Activated T-helper 17 cell treated with anti-CD3 and anti-CD28 coated beads, Interleukin-2, amount 50 U/mL, for 72 hours (primary cell): Measurements from ENCODE around the gene SYNM. TPM values are rescaled to one million over a fixed set of nuclear protein-coding genes. Genes with fewer than 3 reads are reported as not detected.

Experiments
- ATAC-seq: fragments of 150-1000 bp; cut with Tn5 transposase; replicated peaks from 2 replicates; pipeline ENCODE4 v1.10.0; 2021; ENCODE audit warnings: mild to moderate bottlenecking, moderate library complexity
- H3K27ac Mint-ChIP-seq: one replicate; pipeline ENCODE4 v1.8.0; 2022; ENCODE audit warnings: mixed read lengths
- H3K27me3 Mint-ChIP-seq: one replicate; pipeline ENCODE4 v1.8.0; 2022; ENCODE audit warnings: mixed read lengths
- H3K36me3 Mint-ChIP-seq: one replicate; pipeline ENCODE4 v1.8.0; 2022; ENCODE audit warnings: low read depth, mild to moderate bottlenecking, mixed read lengths
- H3K4me1 Mint-ChIP-seq: one replicate; pipeline ENCODE4 v1.8.0; 2022; ENCODE audit warnings: mixed read lengths
- H3K4me3 Mint-ChIP-seq: one replicate; pipeline ENCODE4 v1.8.0; 2022; ENCODE audit warnings: mild to moderate bottlenecking, mixed read lengths
- H3K9me3 Mint-ChIP-seq: one replicate; pipeline ENCODE4 v1.8.0; 2022; ENCODE audit warnings: mixed read lengths
- total RNA-seq, 2 donors: library from RNA; stranded (reverse); gene quantifications; one replicate each; pipeline ENCODE4 v1.2.3, GENCODE V29; 2022

The SYNM gene
- total RNA-seq, 2 donors from 2014 or later: 0.43 to 0.58 TPM

DNA sequence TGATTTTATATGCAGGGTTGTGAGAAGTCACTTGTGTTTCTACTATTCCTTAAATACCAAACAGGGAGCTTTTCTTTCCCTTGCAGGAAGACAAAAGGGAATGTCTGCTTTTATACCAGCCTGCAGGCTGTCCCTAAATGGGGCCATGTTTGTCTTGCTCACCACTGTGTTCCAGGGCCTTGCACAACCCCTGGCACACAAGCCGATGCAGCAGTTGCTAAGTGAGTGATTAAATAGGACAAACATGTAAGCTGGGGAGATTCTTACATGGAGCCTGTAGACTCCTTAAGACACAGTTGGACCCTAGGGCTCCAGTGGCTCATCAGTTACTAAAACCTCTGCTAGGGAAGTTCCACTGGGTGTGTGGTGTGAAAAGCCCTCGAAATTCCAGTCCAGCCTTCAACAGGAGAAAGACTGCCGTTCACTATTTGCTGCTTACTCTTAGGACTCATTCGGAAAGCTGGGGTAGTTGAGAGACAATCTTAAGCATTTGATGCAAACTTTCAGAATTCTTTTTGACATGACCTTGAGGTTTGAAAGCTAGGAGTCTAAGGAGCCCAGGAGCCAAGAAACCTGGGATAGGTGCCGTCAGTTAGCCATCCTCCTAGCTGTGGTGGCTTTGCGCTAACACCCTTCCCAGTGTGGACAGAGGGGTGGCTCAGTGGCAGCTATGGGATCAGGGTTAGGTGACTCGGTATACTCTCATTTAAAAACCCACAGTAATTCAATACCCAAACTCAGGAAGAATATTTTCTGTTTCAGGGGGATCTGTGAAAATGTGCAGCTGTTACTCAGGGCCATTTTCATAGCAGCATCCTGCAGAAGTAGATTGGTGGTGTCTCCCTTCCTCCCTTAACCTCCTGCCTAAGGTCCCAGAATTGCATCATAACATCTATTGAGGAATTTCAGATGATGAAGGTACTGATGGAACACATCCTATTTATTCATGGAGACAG, 39.1 kb downstream of the SYNM start:
- Mint-ChIP-seq H3K4me3 (no peak overlapping the region), H3K36me3 (no peaks in the 10 kb centered on the region)
- ATAC-seq: no peak

DNA sequence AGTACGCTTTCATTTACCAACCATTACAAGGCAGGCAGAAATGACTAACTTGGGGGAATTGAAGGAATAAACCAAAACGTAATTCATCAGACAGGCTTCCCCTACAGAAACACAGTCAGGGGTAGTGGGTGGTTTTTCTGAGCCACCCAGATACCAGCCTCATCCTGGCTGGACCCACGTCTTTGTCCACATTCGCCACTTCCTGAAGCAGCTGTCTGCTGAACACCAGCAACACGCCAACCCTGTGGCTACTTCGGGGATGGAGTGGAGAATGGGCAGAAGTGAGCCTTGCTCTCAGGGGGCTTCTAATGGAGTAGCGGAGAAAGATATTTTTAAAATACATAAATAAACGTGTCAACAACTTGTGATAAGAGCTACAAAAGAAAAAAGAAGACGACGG, 40.1 kb downstream of the SYNM start:
- no peak overlapping the region for H3K27ac Mint-ChIP-seq
- no peaks in the 10 kb centered on the region for H3K27me3 Mint-ChIP-seq
- H3K9me3 Mint-ChIP-seq: no peaks in the 10 kb centered on the region
- H3K4me3 Mint-ChIP-seq: no peak overlapping the region
- ATAC-seq: no peak
- no peaks in the 10 kb centered on the region for H3K4me1 Mint-ChIP-seq
- no peaks in the 10 kb centered on the region for H3K36me3 Mint-ChIP-seq

More for the DNA sequence above, 39.1 kb downstream of the SYNM start:
- Mint-ChIP-seq H3K9me3 (no peaks in the 10 kb centered on the region), H3K27me3 (no peaks in the 10 kb centered on the region), H3K27ac (no peak overlapping the region), H3K4me1 (no peaks in the 10 kb centered on the region)

DNA sequence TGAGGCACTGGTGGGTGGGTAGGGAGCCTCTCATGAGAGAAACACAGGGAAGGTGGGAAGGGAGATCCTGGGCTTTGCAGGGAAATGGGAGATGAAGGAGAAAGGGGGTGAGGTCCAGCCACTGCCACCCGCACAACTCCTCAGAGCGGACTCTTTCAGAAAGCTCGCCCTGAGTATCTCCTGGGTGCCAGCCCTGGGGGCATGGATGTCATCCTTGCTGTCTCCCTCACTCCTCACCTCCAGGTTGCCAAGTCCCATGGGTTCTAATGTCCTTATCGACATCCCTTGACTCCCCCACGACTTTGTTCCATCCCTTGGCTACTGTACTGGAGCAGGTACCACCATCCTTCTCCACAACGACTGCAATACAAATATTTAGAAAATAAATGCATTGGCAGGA, 40.9 kb downstream of the SYNM start:
- ATAC-seq: no peak
- no peak overlapping the region for H3K4me3 Mint-ChIP-seq

DNA sequence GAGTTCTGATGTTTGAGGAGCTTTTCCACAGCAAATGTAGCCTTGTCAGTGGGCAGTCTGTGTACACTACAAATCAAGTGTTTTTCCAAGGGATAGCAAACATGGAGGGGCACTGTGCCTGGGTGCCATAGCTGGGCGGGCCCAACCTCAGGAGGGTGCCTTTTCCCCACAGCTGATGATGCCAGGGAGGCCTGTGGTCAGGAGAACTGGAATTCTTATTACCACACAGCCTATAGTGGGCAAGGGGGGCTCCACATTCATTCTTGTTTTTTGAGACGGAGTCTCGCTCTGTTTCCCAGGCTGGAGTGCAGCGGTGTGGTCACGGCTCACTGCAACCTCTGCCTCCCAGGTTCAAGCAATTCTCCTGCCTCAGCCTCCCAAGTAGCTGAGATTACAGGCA, 41.8 kb downstream of the SYNM start:
- H3K4me1 Mint-ChIP-seq: no peaks in the 10 kb centered on the region
- H3K27me3 Mint-ChIP-seq: no peaks in the 10 kb centered on the region
- ATAC-seq: no peak
- H3K36me3 Mint-ChIP-seq: no peaks in the 10 kb centered on the region
- no peak overlapping the region for H3K27ac Mint-ChIP-seq
- no peak overlapping the region for H3K4me3 Mint-ChIP-seq
- H3K9me3 Mint-ChIP-seq: no peaks in the 10 kb centered on the region

More for the DNA sequence above, 40.9 kb downstream of the SYNM start:
- Mint-ChIP-seq H3K4me1 (no peaks in the 10 kb centered on the region), H3K27me3 (no peaks in the 10 kb centered on the region), H3K27ac (no peak overlapping the region), H3K9me3 (no peaks in the 10 kb centered on the region), H3K36me3 (no peaks in the 10 kb centered on the region)

DNA sequence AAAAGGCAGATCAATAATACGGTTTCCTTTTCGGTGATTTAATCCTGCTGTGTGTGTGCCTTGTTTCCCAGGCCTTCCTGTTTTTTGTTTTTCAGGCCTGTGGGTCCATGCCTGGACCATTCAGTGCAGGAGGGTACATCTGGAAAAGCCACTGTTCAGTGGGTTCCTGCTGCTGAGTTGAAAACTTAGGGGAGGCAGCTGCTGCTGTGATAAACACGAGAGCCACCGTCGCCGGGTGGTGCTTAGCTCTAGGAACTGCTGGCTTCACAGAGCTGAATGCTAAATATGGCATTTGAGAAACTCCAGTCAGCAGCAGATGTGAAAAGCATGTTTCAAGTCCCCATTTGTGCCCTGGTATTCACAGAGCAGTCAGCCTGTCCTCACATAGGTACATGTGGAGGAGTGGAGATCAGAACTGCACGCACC, 44.0 kb downstream of the SYNM start:
- no peaks in the 10 kb centered on the region for H3K27me3 Mint-ChIP-seq
- no peaks in the 10 kb centered on the region for H3K36me3 Mint-ChIP-seq
- H3K27ac Mint-ChIP-seq: no peak overlapping the region
- no peak overlapping the region for H3K4me3 Mint-ChIP-seq
- no peaks in the 10 kb centered on the region for H3K4me1 Mint-ChIP-seq
- ATAC-seq: no peak
- no peaks in the 10 kb centered on the region for H3K9me3 Mint-ChIP-seq

DNA sequence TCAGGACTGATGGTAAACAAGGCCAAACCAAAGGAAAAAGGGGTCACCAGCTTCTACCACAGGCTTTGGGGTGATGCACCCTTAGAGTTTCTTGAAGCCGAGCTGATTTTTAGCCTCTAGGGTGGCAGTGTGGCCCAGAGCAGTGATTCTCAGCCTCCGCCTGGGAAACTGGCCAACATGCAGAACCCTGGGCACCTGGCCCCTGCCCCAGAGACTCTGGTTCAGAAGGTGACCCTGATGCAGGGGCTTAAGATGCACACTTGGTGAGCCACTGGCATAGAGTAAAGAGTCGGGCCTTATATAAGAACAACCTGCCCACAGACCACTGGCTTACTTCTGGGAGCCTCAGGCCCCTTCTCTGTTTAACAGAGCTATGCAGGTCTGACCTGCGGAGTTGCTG, 44.5 kb downstream of the SYNM start:
- no peak overlapping the region for H3K27ac Mint-ChIP-seq
- no peaks in the 10 kb centered on the region for H3K27me3 Mint-ChIP-seq
- H3K4me3 Mint-ChIP-seq: no peak overlapping the region
- no peaks in the 10 kb centered on the region for H3K9me3 Mint-ChIP-seq
- no peaks in the 10 kb centered on the region for H3K4me1 Mint-ChIP-seq
- H3K36me3 Mint-ChIP-seq: no peaks in the 10 kb centered on the region
- ATAC-seq: no peak

DNA sequence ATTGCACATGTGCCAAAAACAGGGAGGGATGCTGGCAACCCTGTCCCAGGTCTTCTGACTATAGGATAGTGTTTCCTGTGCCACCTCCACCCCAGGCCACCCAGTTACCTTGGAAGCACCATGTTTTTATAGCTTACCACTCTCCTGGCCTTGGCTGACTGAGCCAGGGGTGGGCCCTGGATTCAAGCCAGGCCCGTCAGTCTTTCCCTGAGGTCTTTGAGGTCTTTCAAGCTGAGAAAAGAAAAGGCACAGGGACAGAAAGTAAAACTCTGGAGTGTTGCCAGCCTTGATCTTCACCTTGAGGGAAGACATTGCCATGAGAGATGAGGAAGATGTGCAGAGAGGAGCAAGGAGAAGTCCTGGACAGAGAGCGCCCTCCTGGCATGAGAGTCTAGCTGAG, 46.3 kb downstream of the SYNM start:
- Mint-ChIP-seq H3K36me3 (no peaks in the 10 kb centered on the region), H3K9me3 (no peaks in the 10 kb centered on the region), H3K27me3 (no peaks in the 10 kb centered on the region), H3K27ac (no peak overlapping the region), H3K4me3 (no peak overlapping the region), H3K4me1 (no peaks in the 10 kb centered on the region)
- no peak for ATAC-seq

DNA sequence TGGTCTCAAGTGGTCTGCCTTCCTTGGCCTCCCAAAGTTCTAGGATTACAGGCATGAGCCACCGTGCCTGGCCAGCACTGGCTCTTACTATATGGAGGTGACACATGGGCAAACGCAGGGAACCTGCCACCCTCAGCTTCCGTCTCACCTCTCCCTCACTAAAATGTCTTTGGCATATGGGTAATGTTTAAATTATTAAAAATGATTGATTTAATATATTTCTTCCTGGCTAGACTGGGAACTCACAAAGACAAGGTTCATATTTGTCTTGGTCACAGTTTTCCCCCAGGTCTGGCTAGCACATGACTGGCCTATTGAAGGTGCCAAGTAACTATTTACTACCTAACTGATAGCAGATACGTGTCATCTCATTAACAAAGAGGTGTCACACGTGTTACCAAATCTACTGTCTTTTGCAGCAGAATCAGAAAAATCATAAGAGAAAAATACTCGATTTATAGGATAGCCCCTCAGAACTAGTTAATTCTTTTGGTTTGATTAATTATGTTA, 48.2 kb downstream of the SYNM start:
- Mint-ChIP-seq H3K9me3 (no peaks in the 10 kb centered on the region), H3K27ac (no peak overlapping the region), H3K36me3 (no peaks in the 10 kb centered on the region), H3K27me3 (no peaks in the 10 kb centered on the region), H3K4me3 (no peak overlapping the region), H3K4me1 (no peaks in the 10 kb centered on the region)
- ATAC-seq: no peak

DNA sequence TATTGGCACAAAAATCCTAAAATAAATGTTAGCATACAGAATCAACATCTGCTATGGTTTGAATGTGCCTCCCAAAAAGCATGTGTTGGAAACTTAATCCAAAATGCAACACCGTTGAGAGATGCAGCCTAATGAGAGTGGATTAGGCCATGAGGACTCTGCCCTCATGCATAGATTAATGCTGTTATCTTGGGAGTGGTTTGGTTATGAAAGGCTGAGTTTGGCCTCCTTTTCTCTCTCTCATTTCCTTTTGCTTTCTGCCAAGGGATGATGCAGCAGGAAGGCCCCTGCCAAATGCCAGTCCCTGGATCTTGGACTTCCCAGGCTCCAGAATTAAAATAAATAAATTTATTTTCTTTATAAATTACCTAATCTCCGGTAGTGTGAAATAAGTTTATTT, 49.4 kb downstream of the SYNM start:
- Mint-ChIP-seq H3K9me3 (no peaks in the 10 kb centered on the region), H3K36me3 (no peaks in the 10 kb centered on the region), H3K27me3 (no peaks in the 10 kb centered on the region), H3K4me1 (no peaks in the 10 kb centered on the region), H3K4me3 (no peak overlapping the region), H3K27ac (no peak overlapping the region)
- ATAC-seq: no peak

DNA sequence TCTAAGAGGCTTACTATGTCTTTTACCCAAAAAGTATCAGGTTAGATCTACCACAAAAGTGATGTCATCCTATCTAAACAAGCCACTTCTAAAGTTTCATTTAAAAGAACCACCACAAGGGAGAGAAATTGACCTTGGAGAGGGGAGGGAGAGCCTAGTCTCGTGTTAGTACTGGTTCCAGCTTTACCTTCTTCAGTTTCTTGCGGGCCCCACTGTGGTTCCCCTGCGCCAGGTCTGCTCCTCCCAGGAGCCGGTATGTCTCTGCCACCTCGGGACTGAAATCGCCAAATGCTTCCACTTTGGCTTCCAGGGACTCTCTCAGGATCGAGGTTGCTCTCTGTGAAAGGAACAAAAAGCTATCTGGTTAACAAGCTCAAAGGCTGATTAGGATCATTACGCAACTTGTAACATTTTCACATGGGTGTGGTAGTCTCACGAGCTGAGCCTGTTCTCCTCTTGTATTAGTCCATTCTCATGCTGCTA, 51.1 kb downstream of the SYNM start:
- no peak for ATAC-seq
- H3K27ac Mint-ChIP-seq: no peak overlapping the region
- no peak overlapping the region for H3K4me3 Mint-ChIP-seq
- no peaks in the 10 kb centered on the region for H3K4me1 Mint-ChIP-seq
- no peaks in the 10 kb centered on the region for H3K27me3 Mint-ChIP-seq
- H3K9me3 Mint-ChIP-seq: no peaks in the 10 kb centered on the region
- no peaks in the 10 kb centered on the region for H3K36me3 Mint-ChIP-seq

DNA sequence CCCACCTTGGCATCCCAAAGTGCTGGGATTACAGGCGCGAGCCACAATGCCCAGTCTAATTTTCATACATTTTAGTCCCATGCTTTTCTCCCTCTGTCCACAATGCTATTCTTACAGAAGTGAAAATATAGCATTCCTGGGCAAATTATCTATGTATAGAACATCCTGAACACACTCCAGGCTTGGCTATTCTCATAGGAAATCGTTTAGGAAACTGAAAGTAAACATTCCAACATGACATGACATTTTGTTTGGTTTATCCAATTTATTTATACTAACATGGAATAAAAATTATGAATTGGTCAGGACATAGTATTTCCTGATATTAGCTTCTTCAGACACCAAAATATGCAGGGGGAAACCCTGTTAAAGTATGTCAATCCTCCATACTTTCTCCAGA, 52.6 kb downstream of the SYNM start:
- H3K4me1 Mint-ChIP-seq: no peaks in the 10 kb centered on the region
- no peak for ATAC-seq
- H3K36me3 Mint-ChIP-seq: no peaks in the 10 kb centered on the region
- no peak overlapping the region for H3K27ac Mint-ChIP-seq
- H3K27me3 Mint-ChIP-seq: no peaks in the 10 kb centered on the region
- H3K4me3 Mint-ChIP-seq: no peak overlapping the region
- H3K9me3 Mint-ChIP-seq: no peaks in the 10 kb centered on the region

DNA sequence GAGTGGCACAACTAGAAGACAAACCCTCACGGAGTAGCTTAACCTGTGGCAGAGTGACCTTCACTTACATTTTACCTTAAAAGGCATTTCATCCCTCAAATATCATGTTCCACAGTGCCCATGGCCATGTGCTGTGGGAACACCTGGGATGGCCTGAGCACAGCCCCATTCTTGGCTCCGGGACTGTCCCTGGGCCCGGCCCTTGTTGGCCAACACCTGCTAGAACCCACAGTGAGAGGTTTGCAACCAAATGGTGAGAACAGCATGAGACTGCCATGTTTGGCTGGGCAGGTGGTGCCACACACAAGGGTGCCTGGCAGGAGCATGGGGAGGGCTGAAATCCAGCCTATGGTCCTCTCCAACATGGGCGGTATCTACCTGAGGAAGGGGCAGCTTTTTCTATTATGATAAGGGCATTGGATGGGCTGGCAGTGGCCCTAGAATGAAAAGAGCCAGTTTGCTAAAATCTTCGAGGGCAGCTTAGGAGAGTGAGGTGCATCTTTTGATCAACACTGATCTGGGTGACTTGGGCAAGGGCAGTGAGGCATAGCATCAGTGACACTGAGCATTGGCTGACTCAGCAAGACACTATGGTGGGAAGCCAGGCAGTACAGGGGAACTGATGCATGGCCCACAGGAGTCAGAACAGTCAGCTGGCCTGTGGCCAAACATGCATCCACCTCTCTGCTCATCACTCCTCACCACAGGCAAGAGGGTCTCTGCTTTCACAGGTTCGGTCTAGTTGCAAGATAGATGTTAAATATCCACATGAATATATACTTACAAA, 53.9 kb downstream of the SYNM start:
- H3K27ac Mint-ChIP-seq: no peak overlapping the region
- H3K27me3 Mint-ChIP-seq: no peaks in the 10 kb centered on the region
- H3K4me3 Mint-ChIP-seq: no peak overlapping the region

DNA sequence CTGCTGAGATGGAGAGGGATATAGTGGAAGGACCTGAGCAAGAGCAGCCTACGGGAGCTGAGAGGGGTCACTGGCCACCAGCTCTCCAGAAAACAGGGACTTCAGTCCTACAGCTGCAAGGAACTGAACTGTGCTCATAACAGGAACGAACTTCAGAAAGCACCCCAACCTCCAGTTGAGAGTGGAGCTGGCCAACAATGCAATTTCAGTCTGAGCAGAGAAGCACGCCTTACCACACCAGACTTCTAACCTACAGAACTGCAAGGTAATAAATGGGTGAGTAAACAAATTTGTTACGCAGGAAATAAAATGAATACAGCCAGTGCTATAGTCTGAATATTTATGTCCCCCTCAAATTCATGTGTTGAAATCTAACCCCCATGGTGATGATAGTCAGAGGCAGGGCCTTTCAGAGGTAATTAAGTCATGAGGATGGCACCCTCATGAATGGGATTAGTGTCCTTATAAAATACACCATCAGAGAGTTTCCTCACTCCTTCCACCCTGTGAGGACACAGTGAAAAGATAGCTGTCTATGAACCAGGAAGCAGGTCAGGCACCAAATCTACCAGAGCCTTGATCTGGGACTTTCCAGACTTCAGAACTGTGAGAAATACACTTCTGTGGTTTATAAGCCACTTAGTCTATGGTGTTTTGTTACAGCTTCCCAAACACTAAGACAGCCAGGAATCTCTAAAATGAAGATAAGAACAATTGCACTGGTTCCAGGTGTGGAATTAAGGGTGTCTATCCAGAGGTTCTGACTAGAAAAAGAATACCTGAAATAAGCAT, 58.6 kb downstream of the SYNM start:
- Mint-ChIP-seq H3K4me1 (no peaks in the 10 kb centered on the region), H3K27ac (no peak overlapping the region), H3K27me3 (no peaks in the 10 kb centered on the region), H3K36me3 (no peaks in the 10 kb centered on the region), H3K9me3 (no peaks in the 10 kb centered on the region), H3K4me3 (no peak overlapping the region)
- no peak for ATAC-seq

More for the DNA sequence above, 53.9 kb downstream of the SYNM start:
- Mint-ChIP-seq H3K36me3 (no peaks in the 10 kb centered on the region), H3K9me3 (no peaks in the 10 kb centered on the region), H3K4me1 (no peaks in the 10 kb centered on the region)
- ATAC-seq: no peak

DNA sequence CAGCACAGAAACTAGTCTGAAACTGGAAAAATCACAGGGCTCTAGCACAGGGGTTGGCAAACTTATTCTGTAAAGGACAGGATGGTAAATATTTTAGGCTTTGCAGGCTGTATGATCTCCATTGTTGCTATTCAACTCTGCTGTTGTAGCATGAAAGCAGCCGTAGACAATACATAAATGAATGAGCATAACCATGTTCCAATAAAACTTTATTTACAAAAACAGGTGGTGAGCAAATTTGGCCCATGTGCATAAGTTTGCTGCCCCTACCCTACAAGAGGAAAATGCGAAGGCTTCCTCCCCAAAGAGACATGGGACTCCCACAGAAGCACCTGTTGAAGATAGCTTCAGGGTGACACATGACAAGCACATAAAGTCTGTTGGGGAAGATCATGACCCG, 59.2 kb downstream of the SYNM start:
- Mint-ChIP-seq H3K9me3 (no peaks in the 10 kb centered on the region), H3K27me3 (no peaks in the 10 kb centered on the region), H3K4me3 (no peak overlapping the region), H3K36me3 (no peaks in the 10 kb centered on the region), H3K27ac (no peak overlapping the region), H3K4me1 (no peaks in the 10 kb centered on the region)
- no peak for ATAC-seq
